Heart right ventricle (tissue), 16 donors: ENCODE measurements around the gene TMTC1. TPM values are rescaled to one million over a fixed set of nuclear protein-coding genes. Genes with fewer than 3 reads are reported as not detected.
A peak's percentile ranks its signal among the peaks of the same experiment; 100 is the strongest.

Experiments
- ATAC-seq, 8 donors: fragments of 200-7000 bp; cut with Tn5 transposase; one replicate each; pipeline ENCODE4 v1.9.1; 2020; ENCODE audit warnings: mild to moderate bottlenecking in 8 of 8, moderate library complexity in 8 of 8, moderate number of reproducible peaks in 1 of 8
- DNase-seq, 2 donors: peaks; one replicate each; pipeline ENCODE4 v3.0.0-alpha.2; 2020
- H3K27ac ChIP-seq, 10 donors: fragments of 200-600 bp; sonication (generic) in 2 of 10; one replicate each; pipeline versions ENCODE4 v1.5.0 to v1.8.0; 2020 to 2022; ENCODE audit warnings: mild to moderate bottlenecking in 3 of 10
- H3K27me3 ChIP-seq, 7 donors: fragments of 200-600 bp; one replicate each; pipeline ENCODE4 v1.8.0; 2021 to 2022; ENCODE audit warnings: mild to moderate bottlenecking in 2 of 7
- H3K36me3 ChIP-seq, 9 donors: fragments of 200-600 bp; sonication (generic) in 1 of 9; one replicate each; pipeline versions ENCODE4 v1.5.0 to v1.8.0; 2020 to 2022; ENCODE audit warnings: mild to moderate bottlenecking in 2 of 9
- H3K4me1 ChIP-seq, 9 donors: fragments of 200-600 bp; sonication (generic) in 1 of 9; one replicate each; pipeline versions ENCODE4 v1.5.0 to v1.8.0; 2020 to 2022; ENCODE audit warnings: mild to moderate bottlenecking in 4 of 9
- H3K4me3 ChIP-seq, 10 donors: fragments of 200-600 bp; sonication (generic) in 2 of 10; one replicate each; pipeline versions ENCODE4 v1.5.0 to v1.8.0; 2020 to 2022; ENCODE audit warnings: mild to moderate bottlenecking in 7 of 10, moderate library complexity in 2 of 10
- H3K9me3 ChIP-seq, 11 donors: fragments of 200-600 bp in 10 of 11; sonication (generic) in 2 of 11; one replicate each; pipeline versions ENCODE4 v1.5.0 to v1.8.0; 2013 to 2022; ENCODE audit warnings: mild to moderate bottlenecking in 2 of 11, control low read depth in 1 of 11, moderate library complexity in 1 of 11
- CTCF ChIP-seq, 9 donors: fragments of 200-600 bp; sonication (generic) in 2 of 9; IDR thresholded peaks; one replicate each; pipeline versions ENCODE4 v1.5.0 to v1.8.0; 2021 to 2022; ENCODE audit warnings: antibody characterized with exemption in 9 of 9, mild to moderate bottlenecking in 5 of 9, moderate library complexity in 1 of 9
- WGBS, 2 donors: extraction: QIAGEN DNeasy Blood & Tissue Kit; methylation state at CpG; one replicate each; pipeline ENCODE4 v1.1.7; 2013; ENCODE audit warnings: inconsistent platforms in 1 of 2; 5-methylcytosine and 5-hydroxymethylcytosine counted together
- intact Hi-C, 10 donors: fragments of 100-400 bp; cut with DNase I; formaldehyde crosslinking; loops; one replicate each; pipeline versions ENCODE4 v1.11.1 to v1.14.2; 2022
- polyA plus RNA-seq, 2 donors: library from polyadenylated mRNA; stranded (reverse); fragments of 200-250 nt; gene quantifications; one replicate each; pipeline ENCODE4 v1.2.3, GENCODE V29; 2013
- total RNA-seq, 10 donors: library from RNA; stranded (reverse); fragmentation: NEBNext Ultra II Directional in 3 of 10; extraction: Animal tissue kit (Norgen Biotek cat#: 25700) in 3 of 10; gene quantifications; one replicate each; pipeline versions ENCODE4 v1.2.1 to v1.2.4, GENCODE V29; 2021 to 2023
- donor health status: Arrhythmogenic right ventricular cardiomyopathy.
- donor health status: ischemic (EF 13 %, LVEDD 7.1; RV severe dilation, severe dysfunction).
- donor health status: healthy with polysubstance abuse.
- donor health status: DM: no; HTN: yes; CAD: no.
- donor health status: DM: no; HTN: no; CAD: no.
- donor health status: ischemic (EF 25% LVEDD 6.9; RV normal size, moderate dysfunction).
- donor health status: ischemic (EF 25% LVEDD 5.7; RV mildly dilated, moderate dysfunction).
- donor health status: healthy.
- donor health status: DM: yes; HTN: yes; CAD: no.
- donor health status: Ischemic cardiomyopathy.
- donor health status: ischemic (EF 35%, LVEDD 5.7; RV mildly dilated, moderate dysfunction).
- donor health status: nonischemic (EF 11% LVEDD 7.7; RV severe dilation, severe dysfunction).
- donor health status: DM: yes; HTN: yes; CAD: no.
- donor health status: PGD.
- donor health status: ischemic (EF 29% LVEDD 5.4; RV normal size, mild dysfunction).
- donor health status: nonischemic (EF 23%, LVEDD 6.1; RV moderate dilation, normal function).

Gene TMTC1
- total and polyA plus RNA-seq, 12 donors: 9.6 to 54.2 (median 22.9) TPM

GRCh38 chr12:29589851-29590250 is 193.9 kb downstream of the TMTC1 start:
- peaks cover 0 to 34% (median 0%) of the 10 kb centered on the region in 9 donors for H3K4me1 ChIP-seq
- peaks cover 0 to 9% (median 0%) of the 10 kb centered on the region in 11 donors for H3K9me3 ChIP-seq
- H3K27me3 ChIP-seq: no peaks in the 10 kb centered on the region
- H3K4me3 ChIP-seq: no peak overlapping the region
- intact Hi-C loops: no loop called here
- no peak for TF ChIP-seq CTCF (IDR thresholded peaks at IDR 0.05)
- H3K27ac ChIP-seq: no peak overlapping the region
- WGBS, 2 donors: 56 to 67% methylated on average over 2 of the region's 2 CpGs
- peaks cover 0 to 7% (median 0%) of the 10 kb centered on the region in 9 donors for H3K36me3 ChIP-seq
- DNase-seq (no peak), ATAC-seq (no peak)

DNA sequence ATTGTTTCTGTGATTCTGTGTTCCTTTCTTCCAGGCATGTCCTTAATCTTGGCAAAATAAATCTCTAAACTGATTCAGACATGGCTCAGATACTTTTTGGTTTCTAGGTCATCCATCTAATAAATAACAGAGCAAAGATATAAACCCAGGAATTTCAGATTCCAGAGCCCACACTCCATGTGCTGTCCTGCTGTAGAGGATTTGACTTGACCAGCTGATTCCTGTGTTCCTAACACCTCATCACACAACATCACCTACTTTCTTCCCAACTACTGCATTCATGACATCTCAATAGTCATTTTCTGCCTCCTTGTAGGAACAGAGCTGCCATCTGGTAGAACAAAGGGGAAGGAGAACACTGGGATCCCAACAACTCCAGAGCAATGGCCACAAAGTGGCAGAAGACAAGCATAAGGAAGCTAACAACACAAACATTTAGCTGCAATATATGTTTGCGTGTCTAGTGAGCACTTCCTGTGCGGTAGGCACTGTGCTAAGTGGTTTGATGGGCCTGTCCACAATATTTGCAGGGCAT is 194.4 kb downstream of the TMTC1 start:
- Histone ChIP-seq H3K27ac (no peak overlapping the region), H3K36me3 (peaks cover 0 to 7% (median 0%) of the 10 kb centered on the region in 9 donors), H3K9me3 (peaks cover 0 to 9% (median 0%) of the 10 kb centered on the region in 11 donors), H3K27me3 (no peaks in the 10 kb centered on the region), H3K4me3 (no peak overlapping the region), H3K4me1 (peaks cover 0 to 34% (median 0%) of the 10 kb centered on the region in 9 donors)
- no peak for TF ChIP-seq CTCF (IDR thresholded peaks at IDR 0.05)
- intact Hi-C loops: no loop called here
- WGBS, 2 donors: 96 to 100% methylated on average over 2 of the region's 2 CpGs
- DNase-seq (no peak), ATAC-seq (no peak)

DNA sequence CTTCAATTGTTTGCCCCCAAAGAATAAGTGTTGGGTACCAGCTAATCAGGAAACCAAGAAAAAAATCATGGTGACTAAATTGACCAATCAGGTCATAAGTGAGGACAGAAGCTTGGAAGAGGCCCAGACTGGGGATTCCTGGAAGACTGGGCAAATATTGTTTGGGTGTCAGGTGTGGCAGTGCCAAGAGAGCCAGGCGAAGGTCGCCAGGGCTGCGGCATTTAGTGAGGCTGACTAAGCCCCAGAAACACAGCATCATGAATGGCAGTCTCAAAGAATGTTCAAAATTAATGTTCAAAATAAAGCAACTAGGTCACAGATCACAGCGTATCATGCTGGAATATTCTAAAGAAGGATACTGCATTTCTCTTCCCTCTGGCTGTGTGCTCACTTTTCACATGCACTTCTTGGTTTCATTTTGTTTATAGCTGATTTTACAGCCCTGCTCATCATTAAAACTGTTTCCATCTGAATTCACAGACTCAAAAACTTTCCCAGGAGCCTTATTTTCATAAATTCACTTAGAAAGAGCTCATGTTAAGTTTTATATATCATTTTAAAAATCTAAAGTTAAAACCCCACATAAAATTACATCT is 201.0 kb downstream of the TMTC1 start:
- no peaks in the 10 kb centered on the region for H3K36me3 ChIP-seq
- TF ChIP-seq CTCF (IDR thresholded peaks at IDR 0.05): no peak
- intact Hi-C loops: no loop called here
- H3K4me1 ChIP-seq: peaks cover 16 to 65% (median 55%) of the 10 kb centered on the region in 9 donors
- peak in 1 of 2 donors; percentile 23 for DNase-seq
- peak overlapping the region; percentile 35 to 90 (median 58) for H3K27ac ChIP-seq
- H3K9me3 ChIP-seq: no peaks in the 10 kb centered on the region
- peak overlapping the region in 4 of 10 donors; percentile 4 to 28 (median 10) for H3K4me3 ChIP-seq
- WGBS, 2 donors: 34 to 38% methylated on average over 4 of the region's 4 CpGs
- ATAC-seq: peak; percentile 28 to 86 (median 68)
- H3K27me3 ChIP-seq: no peaks in the 10 kb centered on the region

DNA sequence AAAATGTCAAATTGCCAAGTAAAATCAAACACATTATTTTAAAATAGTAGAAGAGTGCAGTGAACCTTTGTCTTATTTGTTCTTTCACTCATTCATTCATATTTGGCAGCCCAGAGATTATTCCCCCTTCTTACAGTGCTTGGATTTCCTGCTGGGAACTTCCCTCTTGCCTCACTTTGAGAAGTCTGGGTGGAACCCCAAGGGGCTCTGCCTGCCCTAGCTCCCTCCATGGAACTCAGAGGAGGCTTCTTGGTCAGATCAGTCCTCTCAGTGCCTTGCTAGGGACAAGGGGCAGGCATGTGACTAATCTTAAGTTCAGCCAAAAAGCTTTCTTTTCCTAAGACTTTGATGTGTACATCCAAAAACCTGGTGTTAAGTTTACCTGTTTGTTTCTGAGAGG is 201.6 kb downstream of the TMTC1 start:
- Histone ChIP-seq H3K27ac (peak overlapping the region; percentile 35 to 90 (median 58)), H3K4me3 (no peak overlapping the region), H3K4me1 (peaks cover 19 to 72% (median 61%) of the 10 kb centered on the region in 9 donors), H3K9me3 (no peaks in the 10 kb centered on the region), H3K36me3 (no peaks in the 10 kb centered on the region), H3K27me3 (no peaks in the 10 kb centered on the region)
- intact Hi-C loops: no loop called here
- DNase-seq: no peak
- peak; percentile 26 to 79 (median 44) for ATAC-seq
- no peak for TF ChIP-seq CTCF (IDR thresholded peaks at IDR 0.05)
